ENCODE measurements around the gene R3HDM2.

R3HDM2 gene

GRCh38 chr12:57237932-57238853, 192.7 kb downstream of the R3HDM2 start:
- DNase-seq, result no peak

GRCh38 chr12:57237596-57237931, 193.3 kb downstream of the R3HDM2 start:
- DNase-seq, result no peak

GRCh38 chr12:57236925-57237595, 193.8 kb downstream of the R3HDM2 start:
- no peak for DNase-seq

- no peak for DNase-seq
Measured at GRCh38 chr12:57236201-57236924, 194.5 kb downstream of the R3HDM2 start.

GRCh38 chr12:57235728-57236131, 195.1 kb downstream of the R3HDM2 start:
- DNase-seq, result no peak

- DNase-seq, result no peak
Measured at GRCh38 chr12:57235017-57235727, 195.7 kb downstream of the R3HDM2 start.

- no peak for DNase-seq
Measured at GRCh38 chr12:57234571-57235016, 196.2 kb downstream of the R3HDM2 start.

- DNase-seq, result no peak
Measured at GRCh38 chr12:57234233-57234570, 196.6 kb downstream of the R3HDM2 start.

- DNase-seq, result no peak
Measured at GRCh38 chr12:57233357-57234232, 197.2 kb downstream of the R3HDM2 start.

GRCh38 chr12:57232156-57232756, 198.6 kb downstream of the R3HDM2 start:
- DNase-seq, result no peak

GRCh38 chr12:57231276-57232021, 199.4 kb downstream of the R3HDM2 start:
- no peak for DNase-seq

GRCh38 chr12:57230381-57231155, 200.3 kb downstream of the R3HDM2 start:
- DNase-seq, result no peak

- peak; percentile 89 to 95 for DNase-seq
Measured at GRCh38 chr12:57229634-57230380, 201.0 kb downstream of the R3HDM2 start, which contains the start of gene SHMT2. SHMT2 (plus strand) TSS chr12:57229711; CDS start chr12:57229779, 68 bp downstream.

GRCh38 chr12:57229046-57229633, 201.7 kb downstream of the R3HDM2 start:
- no peak for DNase-seq

- DNase-seq, result no peak
Measured at GRCh38 chr12:57227315-57228115, 203.3 kb downstream of the R3HDM2 start.

GRCh38 chr12:57226588-57227314, 204.1 kb downstream of the R3HDM2 start:
- DNase-seq, result no peak

- no peak for DNase-seq
Measured at GRCh38 chr12:57225680-57226210, 205.1 kb downstream of the R3HDM2 start.

All from stimulated activated CD4-positive, alpha-beta T cell treated with anti-CD3 and anti-CD28 coated beads, Interleukin-4, amount 100 ng/mL, for 4 hours (primary cell).